ENCODE data around the gene ADGRA1.

DNA sequence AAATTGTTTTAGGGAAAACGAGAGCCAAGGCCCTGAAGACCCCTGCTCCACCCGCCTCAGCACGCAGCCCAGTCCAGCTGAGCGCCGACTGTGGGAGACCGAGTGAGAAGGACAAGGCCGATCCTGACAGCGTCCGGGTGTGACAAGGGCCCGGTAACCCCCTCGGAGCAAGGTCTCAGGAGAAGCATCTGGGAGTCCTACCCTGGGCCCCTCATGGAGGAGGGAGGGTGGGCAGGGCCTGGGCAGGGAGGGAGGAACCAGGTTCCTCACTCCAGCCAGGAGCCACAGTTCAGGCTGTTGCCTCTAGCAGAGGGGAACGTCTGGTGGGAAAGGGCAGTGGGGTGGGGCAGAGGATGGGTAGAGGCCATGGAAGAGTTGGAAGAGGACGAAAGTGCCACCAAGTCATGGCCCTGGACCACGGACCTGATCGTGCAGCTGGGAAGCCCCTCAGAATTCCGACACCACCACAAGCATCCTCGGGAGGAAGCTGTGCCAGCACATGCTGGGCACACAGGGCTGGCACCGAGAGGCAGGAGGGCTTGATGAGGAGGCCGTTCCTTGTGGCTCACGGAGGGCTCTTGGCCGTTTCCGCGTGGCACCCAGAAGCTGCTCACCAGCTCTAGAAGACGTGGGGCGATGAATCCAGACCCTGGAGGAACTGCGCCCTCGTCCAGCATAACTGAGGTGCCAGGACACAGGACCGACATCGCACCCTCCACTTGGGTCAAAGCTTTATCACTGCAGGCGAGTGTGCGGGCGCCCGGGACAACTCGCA lies 70.1 kb downstream of the ADGRA1 start:
- no peak for TF ChIP-seq CTCF (conservative IDR thresholded peaks at IDR 0.05; ENCODE audit: low read depth, low read length)
- no peak for TF ChIP-seq EZH2phosphoT487 (IDR thresholded peaks at IDR 0.05; ENCODE audit: borderline replicate concordance, low read length)
- no peak for TF ChIP-seq EZH2 (IDR thresholded peaks at IDR 0.05; ENCODE audit: low read length, unreplicated experiment)

All from PC-3 (cell line).